ENCODE measurements around the gene FHL2. TPM values are rescaled to one million over a fixed set of nuclear protein-coding genes. Genes with fewer than 3 reads are reported as not detected.
A peak's percentile ranks its signal among the peaks of the same experiment; 100 is the strongest.

The FHL2 gene
- total RNA-seq, 3 donors from 2014 or later = 20.0 to 128 (median 98.2) TPM

- Histone ChIP-seq H3K9me3 (no peaks in the 10 kb centered on the region), H3K4me3 (no peak overlapping the region), H3K27ac (peak overlapping the region; percentile 35 to 89), H3K36me3 (no peaks in the 10 kb centered on the region), H3K27me3 (no peaks in the 10 kb centered on the region), H3K4me1 (peaks cover 0 to 7% of the 10 kb centered on the region in 2 donors)
- intact Hi-C loops (cut with DNase I; ENCODE audit: low total_unique reads) = no loop called here
- no peak for DNase-seq (ENCODE audit: low spot score in 2 of 2)
- no peak for TF ChIP-seq POLR2A (IDR thresholded peaks at IDR 0.05)
- TF ChIP-seq CTCF (IDR thresholded peaks at IDR 0.05) = no peak
- no peak for TF ChIP-seq POLR2AphosphoS5 (IDR thresholded peaks at IDR 0.05)
These were observed 17.7 kb downstream of the FHL2 start for GRCh38 chr2:105381101-105381668.

DNA sequence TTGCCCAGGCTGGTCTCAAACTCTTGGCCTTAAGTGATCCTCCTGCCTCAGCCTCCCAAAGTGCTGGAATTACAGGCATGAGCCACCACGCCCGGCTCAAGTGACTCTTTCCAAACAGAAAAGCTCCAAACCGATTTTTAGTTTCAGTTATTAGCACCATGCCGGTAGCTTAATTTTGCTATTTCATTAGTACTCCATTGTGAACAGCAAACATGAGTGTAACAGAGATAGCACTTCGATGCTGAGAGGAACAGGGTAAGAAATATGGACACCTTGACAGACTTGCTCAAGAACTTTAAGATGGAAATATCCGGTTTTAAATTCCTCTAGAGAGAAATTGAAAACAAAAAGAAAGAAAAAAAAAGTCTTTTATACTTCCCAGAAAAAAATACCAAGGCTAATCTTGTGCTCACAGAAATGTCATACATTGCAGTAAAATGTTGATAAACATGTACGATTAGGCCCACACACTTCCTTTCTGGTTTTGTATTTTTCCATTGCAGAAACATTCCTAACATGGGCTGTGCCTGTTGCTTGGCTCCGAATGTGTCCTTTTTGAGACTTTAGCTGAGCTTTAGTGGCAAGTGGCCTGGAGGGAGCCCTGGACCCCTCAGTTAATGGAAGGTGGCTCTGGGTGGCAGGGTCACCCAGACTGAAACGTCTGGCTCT lies 18.3 kb downstream of the FHL2 start:
- TF ChIP-seq CTCF (IDR thresholded peaks at IDR 0.05) (no peak), POLR2AphosphoS5 (IDR thresholded peaks at IDR 0.05) (no peak), POLR2A (IDR thresholded peaks at IDR 0.05) (no peak)
- no peaks in the 10 kb centered on the region for H3K9me3 ChIP-seq
- intact Hi-C loops (cut with DNase I; ENCODE audit: low total_unique reads) = no loop called here
- H3K4me3 ChIP-seq = no peak overlapping the region
- no peaks in the 10 kb centered on the region for H3K36me3 ChIP-seq
- H3K27ac ChIP-seq = peak overlapping the region; percentile 62 to 89
- peaks cover 0 to 8% of the 10 kb centered on the region in 2 donors for H3K4me1 ChIP-seq
- no peaks in the 10 kb centered on the region for H3K27me3 ChIP-seq
- DNase-seq (ENCODE audit: low spot score in 2 of 2) = no peak

- H3K36me3 ChIP-seq = no peaks in the 10 kb centered on the region
- peaks cover 0 to 10% of the 10 kb centered on the region in 2 donors for H3K4me1 ChIP-seq
- H3K4me3 ChIP-seq = no peak overlapping the region
- H3K27me3 ChIP-seq = no peaks in the 10 kb centered on the region
- peak overlapping the region; percentile 62 to 89 for H3K27ac ChIP-seq
- no peaks in the 10 kb centered on the region for H3K9me3 ChIP-seq
- intact Hi-C loops (cut with DNase I; ENCODE audit: low total_unique reads) = no loop called here
- no peak for DNase-seq (ENCODE audit: low spot score in 2 of 2)
- TF ChIP-seq POLR2A (IDR thresholded peaks at IDR 0.05) (no peak), POLR2AphosphoS5 (IDR thresholded peaks at IDR 0.05) (no peak), CTCF (IDR thresholded peaks at IDR 0.05) (no peak)
These were observed 19.1 kb downstream of the FHL2 start for GRCh38 chr2:105379741-105380186.

GRCh38 chr2:105378921-105379383 lies 19.9 kb downstream of the FHL2 start:
- H3K27ac ChIP-seq = peak overlapping the region in 1 of 2 donors; percentile 58
- H3K9me3 ChIP-seq = no peaks in the 10 kb centered on the region
- TF ChIP-seq CTCF (IDR thresholded peaks at IDR 0.05) (no peak), POLR2AphosphoS5 (IDR thresholded peaks at IDR 0.05) (no peak), POLR2A (IDR thresholded peaks at IDR 0.05) (no peak)
- peaks cover 0 to 13% of the 10 kb centered on the region in 2 donors for H3K4me1 ChIP-seq
- H3K27me3 ChIP-seq = no peaks in the 10 kb centered on the region
- no peaks in the 10 kb centered on the region for H3K36me3 ChIP-seq
- H3K4me3 ChIP-seq = no peak overlapping the region
- DNase-seq (ENCODE audit: low spot score in 2 of 2) = no peak
- intact Hi-C loops (cut with DNase I; ENCODE audit: low total_unique reads) = no loop called here

- H3K4me3 ChIP-seq = peak overlapping the region in 1 of 3 donors; percentile 5
- TF ChIP-seq POLR2AphosphoS5 (IDR thresholded peaks at IDR 0.05) (no peak), POLR2A (IDR thresholded peaks at IDR 0.05) (no peak), CTCF (IDR thresholded peaks at IDR 0.05) (no peak)
- intact Hi-C loops (cut with DNase I; ENCODE audit: low total_unique reads) = no loop called here
- no peak for DNase-seq (ENCODE audit: low spot score in 2 of 2)
- H3K36me3 ChIP-seq = no peaks in the 10 kb centered on the region
- no peaks in the 10 kb centered on the region for H3K9me3 ChIP-seq
- H3K27me3 ChIP-seq = no peaks in the 10 kb centered on the region
- peaks cover 0 to 19% of the 10 kb centered on the region in 2 donors for H3K4me1 ChIP-seq
- H3K27ac ChIP-seq = peak overlapping the region in 1 of 2 donors; percentile 58
These were observed 20.5 kb downstream of the FHL2 start for GRCh38 chr2:105378276-105378840.

Data from breast epithelium (tissue), 4 donors.